GM19328 (cell line): ENCODE measurements around the gene ZNF786.
A peak's percentile ranks its signal among the peaks of the same experiment; 100 is the strongest.
"Not testable (repeated sequence)": the region's sequence is repeated elsewhere in the genome, so short reads cannot be mapped to it uniquely, and the experiment has no call there.

Experiments used
- ATAC-seq: cut with Tn5 transposase; IDR thresholded peaks from one replicate; pipeline ENCODE4 v1.9.1; 2021; ENCODE audit warnings: mild to moderate bottlenecking, moderate library complexity; ENCODE audit not compliant: unreplicated experiment

The ZNF786 gene, protein sequence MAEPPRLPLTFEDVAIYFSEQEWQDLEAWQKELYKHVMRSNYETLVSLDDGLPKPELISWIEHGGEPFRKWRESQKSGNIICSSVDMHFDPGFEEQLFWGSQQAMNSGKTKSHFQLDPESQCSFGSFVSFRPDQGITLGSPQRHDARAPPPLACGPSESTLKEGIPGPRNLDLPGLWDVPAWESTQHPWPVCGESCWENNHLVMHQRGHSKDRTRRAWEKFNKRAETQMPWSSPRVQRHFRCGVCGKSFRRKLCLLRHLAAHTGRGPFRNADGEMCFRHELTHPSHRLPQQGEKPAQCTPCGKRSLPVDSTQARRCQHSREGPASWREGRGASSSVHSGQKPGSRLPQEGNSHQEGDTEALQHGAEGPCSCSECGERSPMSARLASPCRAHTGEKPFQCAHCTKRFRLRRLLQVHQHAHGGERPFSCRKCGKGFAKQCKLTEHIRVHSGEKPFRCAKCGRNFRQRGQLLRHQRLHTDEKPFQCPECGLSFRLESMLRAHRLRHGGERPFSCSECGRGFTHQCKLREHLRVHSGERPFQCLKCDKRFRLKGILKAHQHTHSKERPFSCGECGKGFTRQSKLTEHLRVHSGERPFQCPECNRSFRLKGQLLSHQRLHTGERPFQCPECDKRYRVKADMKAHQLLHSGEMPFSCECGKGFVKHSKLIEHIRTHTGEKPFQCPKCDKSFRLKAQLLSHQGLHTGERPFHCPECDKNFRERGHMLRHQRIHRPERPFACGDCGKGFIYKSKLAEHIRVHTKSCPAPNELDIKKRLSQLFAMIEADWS

DNA sequence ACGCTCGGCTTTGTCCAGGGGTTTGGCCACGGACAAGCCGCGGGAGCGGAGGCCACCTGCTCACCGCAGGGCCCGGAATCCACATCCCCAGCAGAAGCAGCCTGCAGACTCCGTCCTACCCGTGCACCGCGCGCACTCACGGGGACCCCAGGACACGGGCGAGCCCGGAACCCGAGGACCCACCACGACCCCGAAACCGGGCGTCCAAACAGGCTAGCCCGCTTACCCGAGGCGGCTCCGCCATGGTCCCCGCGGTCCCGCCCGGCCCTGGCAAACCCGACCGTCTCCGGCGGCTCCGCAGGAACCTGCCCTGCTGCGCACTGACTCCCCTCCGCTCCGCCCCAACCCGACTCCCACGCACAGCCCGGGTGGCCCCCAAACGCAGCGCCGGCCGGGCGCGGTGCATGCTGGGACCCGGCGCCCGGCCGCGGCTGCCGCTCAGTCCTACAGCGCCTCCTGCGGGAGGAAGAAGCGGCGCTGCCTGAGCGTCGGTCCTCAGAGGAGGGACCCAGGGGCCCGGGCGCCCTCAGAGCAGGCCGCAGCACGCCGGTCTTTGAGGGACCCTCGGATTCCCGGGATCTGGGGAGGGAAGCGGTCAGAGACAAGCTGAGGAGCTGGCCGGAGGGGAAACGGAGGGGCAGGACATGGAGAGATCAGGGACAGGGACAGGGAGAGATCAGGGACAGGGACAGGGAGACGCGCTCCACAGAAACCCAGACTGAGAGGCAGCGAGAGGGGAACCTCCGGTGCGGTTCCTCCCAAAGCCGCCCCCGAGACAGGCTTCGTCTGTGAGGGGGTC lies at the start of gene ZNF786:
TSS of gene ZNF786 (minus strand) at position 322 of the 799 bp plus-strand sequence. CDS start at position 244, 78 bp downstream.
- ATAC-seq, result peak; percentile 87

- ATAC-seq, result no peak
These were observed 45.6 kb upstream of the ZNF786 start for GRCh38 chr7:149136118-149136517.

GRCh38 chr7:149133028-149133710 lies 42.7 kb upstream of the ZNF786 start:
- ATAC-seq, result no peak

GRCh38 chr7:149130572-149131198 lies 40.2 kb upstream of the ZNF786 start:
- ATAC-seq, result no peak

DNA sequence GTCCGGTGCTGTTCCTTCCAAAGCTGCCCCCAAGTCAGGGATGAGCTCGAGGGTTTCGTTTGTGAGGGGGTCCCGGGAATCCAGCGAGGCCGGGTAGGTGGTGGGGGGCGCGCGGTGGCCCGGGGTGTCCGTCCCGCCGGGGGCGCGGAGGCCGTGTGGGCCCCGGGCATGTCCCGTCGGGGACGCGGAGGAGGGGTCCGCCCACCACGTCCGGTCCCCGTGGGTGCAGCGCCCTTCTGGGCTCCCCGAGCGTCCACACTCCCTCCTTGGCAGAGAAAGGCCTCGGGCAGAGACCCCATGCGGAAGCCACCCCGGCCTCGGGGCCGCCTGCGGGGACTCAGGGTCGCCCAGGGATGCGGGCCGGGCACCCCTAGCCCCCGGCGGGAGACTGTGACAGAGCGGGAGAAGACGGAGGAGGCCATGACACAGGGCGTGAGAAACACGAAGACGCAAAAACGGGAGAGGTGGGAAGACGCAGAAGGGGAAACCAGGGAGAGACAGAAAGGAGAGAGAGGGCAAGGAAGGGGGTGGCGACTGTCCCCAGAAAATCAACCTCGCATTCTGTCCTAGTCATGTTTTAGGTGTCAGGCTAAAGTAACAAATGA lies 36.2 kb upstream of the ZNF786 start:
- peak; percentile 24 for ATAC-seq

- ATAC-seq, result peak; percentile 83
These were observed 35.5 kb upstream of the ZNF786 start, which contains the start of gene ZNF425 for GRCh38 chr7:149125863-149126661. Gene ZNF425, minus strand, starts transcription at chr7:149126324. Its CDS starts 111 bp downstream, at chr7:149126213.

GRCh38 chr7:149125189-149125862 lies 34.8 kb upstream of the ZNF786 start:
- no peak for ATAC-seq

DNA sequence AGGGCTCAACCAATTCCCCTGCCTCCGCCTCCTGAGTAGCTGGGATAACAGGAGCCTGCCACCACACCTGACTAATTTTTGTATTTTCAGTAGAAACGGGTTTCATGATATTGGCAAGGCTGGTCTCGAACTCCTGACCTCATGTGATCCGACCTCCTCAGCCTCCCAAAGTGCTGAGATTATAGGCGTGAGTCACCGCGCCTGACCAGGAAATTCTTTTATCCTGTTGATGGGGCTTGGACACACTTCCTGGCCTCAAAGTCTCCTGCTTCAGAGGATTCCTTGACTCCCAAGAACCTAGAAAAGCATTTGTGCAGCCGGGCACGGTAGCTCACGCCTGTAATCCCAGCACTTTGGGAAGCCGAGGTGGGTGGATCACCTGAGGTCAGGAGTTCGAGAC lies 19.5 kb upstream of the ZNF786 start:
- no peak for ATAC-seq

DNA sequence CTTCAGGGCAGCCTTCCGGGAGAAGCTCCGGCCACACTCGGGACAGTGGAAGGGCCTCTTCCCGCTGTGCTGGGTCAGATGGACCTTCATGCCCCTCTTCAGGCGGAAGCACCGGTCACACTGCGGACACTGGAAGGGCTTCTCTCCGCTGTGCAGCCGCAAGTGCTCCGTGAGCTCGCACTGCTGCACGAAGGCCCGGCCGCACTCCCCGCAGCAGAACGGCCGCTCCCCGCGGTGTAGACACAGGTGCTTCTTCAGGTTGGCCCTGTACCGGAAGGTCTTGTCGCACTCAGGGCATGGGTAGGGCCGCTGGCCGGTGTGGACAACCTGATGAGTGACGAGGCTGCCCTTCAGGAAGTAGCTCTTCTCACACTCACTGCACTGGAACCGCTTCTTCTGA lies 14.2 kb upstream of the ZNF786 start:
- ATAC-seq, result no peak

GRCh38 chr7:149104214-149104613 lies 13.7 kb upstream of the ZNF786 start:
- ATAC-seq, result no peak

DNA sequence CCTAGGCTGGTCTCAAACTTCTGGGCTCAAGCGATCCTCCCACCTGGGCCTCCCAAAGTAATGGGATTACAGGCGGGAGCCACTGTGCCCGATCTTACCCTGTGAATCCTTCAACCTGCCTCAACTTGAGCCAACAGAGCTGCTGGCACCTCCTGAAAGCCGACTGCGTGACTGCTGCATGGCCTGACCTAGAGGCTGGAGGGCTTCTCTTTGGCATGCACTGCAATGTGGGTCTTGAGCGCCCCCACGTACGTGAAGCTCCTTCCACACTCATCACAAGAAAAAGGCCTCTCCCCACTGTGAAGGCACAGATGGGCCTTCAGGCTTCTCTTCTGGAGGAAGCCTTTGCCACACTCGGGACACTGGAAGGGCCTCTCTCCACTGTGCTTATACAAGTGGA lies 12.9 kb upstream of the ZNF786 start:
- no peak for ATAC-seq

GRCh38 chr7:149102666-149103065 lies 12.1 kb upstream of the ZNF786 start:
- ATAC-seq, result no peak

DNA sequence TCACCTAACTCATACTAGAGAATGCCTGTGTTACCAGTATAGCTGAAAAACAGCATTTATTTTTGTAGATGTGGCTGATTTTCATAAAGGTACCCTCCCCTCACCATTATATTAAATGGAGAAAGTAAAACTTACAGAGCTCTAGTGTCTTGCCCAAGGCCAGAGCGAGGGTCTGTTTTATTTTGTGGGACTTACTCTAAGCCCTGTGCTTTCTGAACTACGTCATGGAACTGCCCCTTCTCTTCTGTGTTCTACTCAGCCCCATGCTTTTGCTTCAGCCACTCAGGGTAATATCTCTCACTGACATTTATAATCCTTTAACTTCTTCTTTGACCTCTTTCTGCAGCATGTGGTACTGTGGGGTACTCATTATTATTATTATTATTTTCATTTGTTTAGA lies 10.3 kb upstream of the ZNF786 start:
- no peak for ATAC-seq

GRCh38 chr7:149099058-149099457 lies 8.5 kb upstream of the ZNF786 start:
- ATAC-seq, result no peak

GRCh38 chr7:149097088-149097487 lies 6.6 kb upstream of the ZNF786 start:
- no peak for ATAC-seq

DNA sequence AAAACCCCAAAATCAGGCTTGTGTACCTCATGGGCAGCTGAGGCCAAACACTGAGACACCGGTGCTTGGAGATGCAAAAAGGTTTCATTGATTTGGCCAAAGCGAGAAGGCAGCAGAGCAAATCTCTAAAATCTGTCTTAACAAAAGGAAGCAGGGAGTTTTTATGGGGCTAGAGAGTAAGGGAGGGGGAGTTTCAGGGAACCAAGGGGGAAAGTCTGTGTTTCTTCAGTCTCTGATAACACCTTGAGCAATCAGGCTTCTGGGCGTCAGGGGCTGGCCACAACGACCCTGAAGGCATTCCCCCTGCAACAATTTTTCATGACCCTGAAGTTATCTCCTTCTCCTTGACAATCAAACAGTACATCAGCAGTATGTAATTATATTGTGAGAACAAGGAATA lies 2.7 kb upstream of the ZNF786 start:
- no peak for ATAC-seq

GRCh38 chr7:149092244-149092643 lies 1.7 kb upstream of the ZNF786 start:
- not testable (repeated sequence) for ATAC-seq

- no peak for ATAC-seq
These were observed 3.1 kb downstream of the ZNF786 start for GRCh38 chr7:149087376-149087775.
